ENCODE measurements around the gene OPTC.

DNA sequence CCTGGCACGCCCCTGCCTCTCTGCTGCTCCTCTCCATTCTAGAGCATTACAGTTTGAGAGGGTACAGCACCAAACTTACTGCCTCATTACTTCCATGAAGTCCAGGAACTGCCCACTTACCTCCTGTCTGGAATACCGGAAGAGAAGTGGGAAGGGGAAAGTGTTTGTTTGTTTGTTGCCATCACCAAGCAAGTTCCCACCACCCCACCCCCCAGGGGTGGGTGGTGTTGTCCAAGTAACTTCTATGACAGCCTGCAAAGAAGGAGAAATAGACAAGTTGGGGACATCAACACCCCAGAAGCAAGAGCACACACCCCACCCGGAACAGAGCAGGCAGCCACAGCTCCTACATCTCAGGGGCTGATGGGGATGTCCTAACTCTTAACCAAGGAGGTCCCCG is 18.0 kb downstream of the OPTC start:
- TF ChIP-seq, protein P1, sequence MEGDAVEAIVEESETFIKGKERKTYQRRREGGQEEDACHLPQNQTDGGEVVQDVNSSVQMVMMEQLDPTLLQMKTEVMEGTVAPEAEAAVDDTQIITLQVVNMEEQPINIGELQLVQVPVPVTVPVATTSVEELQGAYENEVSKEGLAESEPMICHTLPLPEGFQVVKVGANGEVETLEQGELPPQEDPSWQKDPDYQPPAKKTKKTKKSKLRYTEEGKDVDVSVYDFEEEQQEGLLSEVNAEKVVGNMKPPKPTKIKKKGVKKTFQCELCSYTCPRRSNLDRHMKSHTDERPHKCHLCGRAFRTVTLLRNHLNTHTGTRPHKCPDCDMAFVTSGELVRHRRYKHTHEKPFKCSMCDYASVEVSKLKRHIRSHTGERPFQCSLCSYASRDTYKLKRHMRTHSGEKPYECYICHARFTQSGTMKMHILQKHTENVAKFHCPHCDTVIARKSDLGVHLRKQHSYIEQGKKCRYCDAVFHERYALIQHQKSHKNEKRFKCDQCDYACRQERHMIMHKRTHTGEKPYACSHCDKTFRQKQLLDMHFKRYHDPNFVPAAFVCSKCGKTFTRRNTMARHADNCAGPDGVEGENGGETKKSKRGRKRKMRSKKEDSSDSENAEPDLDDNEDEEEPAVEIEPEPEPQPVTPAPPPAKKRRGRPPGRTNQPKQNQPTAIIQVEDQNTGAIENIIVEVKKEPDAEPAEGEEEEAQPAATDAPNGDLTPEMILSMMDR (IDR thresholded peaks at IDR 0.05; ENCODE audit: insufficient read depth, low read length, poor library complexity, severe bottlenecking): no peak
- TF ChIP-seq EZH2phosphoT487 (conservative IDR thresholded peaks at IDR 0.05; ENCODE audit: low read length): no peak

Data from SU-DHL-6 (cell line).